ENCODE measurements around the gene TMEM150B. TPM values are rescaled to one million over a fixed set of nuclear protein-coding genes. Genes with fewer than 3 reads are reported as not detected.

The TMEM150B gene
- total and polyA plus RNA-seq, 2 donors (not counting 3 experiments of a cell fraction or from before 2014, with no cell fraction given): not detected

GRCh38 chr19:55373993-55374757 lies 49.0 kb upstream of the TMEM150B start:
- Histone ChIP-seq H3K4me1 (ENCODE audit: control insufficient read depth, extremely low read depth, insufficient read depth, low read length) (peaks cover 3% of the 10 kb centered on the region), H3K9ac (replicated peaks; ENCODE audit: extremely low read depth, insufficient read depth, low read length) (no peak overlapping the region), H3K9me1 (replicated peaks; ENCODE audit: control insufficient read depth, extremely low read depth, insufficient read depth, low read length) (no peaks in the 10 kb centered on the region), H2AFZ (ENCODE audit: low read depth, low read length) (no peak overlapping the region), H3K36me3 (ENCODE audit: control insufficient read depth in 2 of 2, extremely low read depth in 1 of 2, insufficient read depth in 2 of 2, low read length in 2 of 2) (no peaks in the 10 kb centered on the region), H3K4me3 (replicated peaks in 1 of 3; ENCODE audit: insufficient read depth in 1 of 3, low read depth in 1 of 3, low read length in 3 of 3) (no peak overlapping the region), H3K9me3 (replicated peaks; ENCODE audit: control insufficient read depth, insufficient read depth, low read length) (no peaks in the 10 kb centered on the region), H3K27ac (ENCODE audit: insufficient read depth, low read depth, low read length) (no peak overlapping the region), H3K79me2 (ENCODE audit: control insufficient read depth, insufficient read depth, low read length) (no peaks in the 10 kb centered on the region), H3K4me2 (ENCODE audit: insufficient read depth, low read length) (no peak overlapping the region), H3K27me3 (ENCODE audit: control insufficient read depth in 2 of 2, insufficient read depth in 2 of 2, low read length in 2 of 2) (peaks cover 22 to 32% of the 10 kb centered on the region in 2 experiments), H4K20me1 (replicated peaks; ENCODE audit: control insufficient read depth, extremely low read depth, insufficient read depth, low read length) (no peaks in the 10 kb centered on the region)
- CTCF ChIA-PET: interaction anchor here (0.7 to 1.1 kb wide), 2 partner anchors 9 kb away, joined by 3 read pairs; no protein-coding TSS in a partner anchor
- TF ChIP-seq CTCF (IDR thresholded peaks at IDR 0.05; ENCODE audit: extremely low read depth in 1 of 2, insufficient read depth in 1 of 2, low read depth in 1 of 2, low read length in 2 of 2) (no peak), FOS (IDR thresholded peaks at IDR 0.05; ENCODE audit: borderline replicate concordance, insufficient read depth, low read length) (no peak), JUN (IDR thresholded peaks at IDR 0.05; ENCODE audit: borderline replicate concordance, insufficient read depth, insufficient read length, low read depth) (no peak), GATA2 (IDR thresholded peaks at IDR 0.05; ENCODE audit: insufficient read depth, insufficient read length, low read depth, low read length) (no peak), MYC (IDR thresholded peaks at IDR 0.05; ENCODE audit: low read depth, low read length) (no peak), POLR2A (IDR thresholded peaks at IDR 0.05; ENCODE audit: low read depth, low read length) (no peak), MAX (IDR thresholded peaks at IDR 0.05; ENCODE audit: insufficient read depth, insufficient read length) (no peak), EZH2 (IDR thresholded peaks at IDR 0.05; ENCODE audit: borderline replicate concordance, low read depth, low read length, severe bottlenecking) (no peak), POLR2AphosphoS5 (IDR thresholded peaks at IDR 0.05; ENCODE audit: insufficient read depth, low read depth, low read length) (no peak)
- BruUV-seq (replicated peaks): no TSS peak
- POLR2A ChIA-PET: no interaction called here
- FAIRE-seq (no peak), DNase-seq (ENCODE audit: low read depth, low spot score) (no peak)
- intact Hi-C loops (cut with micrococcal nuclease): no loop called here
- dilution Hi-C loops (cut with MboI; ENCODE audit: extremely low pct_ligation_motif_present, low sequenced_read_pairs): no loop called here
